NOMO-1 treated with dmso at 0.1 percent for 144 hours (cell line): ENCODE data around the gene HMG20B.
"Not testable (repeated sequence)": the region's sequence is repeated elsewhere in the genome, so short reads cannot be mapped to it uniquely, and the experiment has no call there.

Experiments
- DNase-seq: peaks from one replicate; lab custom pipeline; 2025; ENCODE audit not compliant: unreplicated experiment; lab: John Stamatoyannopoulos, UW

Gene HMG20B

GRCh38 chr19:3555653-3556422 is 16.9 kb upstream of the HMG20B start:
- DNase-seq: no peak

- DNase-seq: no peak
Observed at GRCh38 chr19:3556423-3556977, 16.2 kb upstream of the HMG20B start.

DNA sequence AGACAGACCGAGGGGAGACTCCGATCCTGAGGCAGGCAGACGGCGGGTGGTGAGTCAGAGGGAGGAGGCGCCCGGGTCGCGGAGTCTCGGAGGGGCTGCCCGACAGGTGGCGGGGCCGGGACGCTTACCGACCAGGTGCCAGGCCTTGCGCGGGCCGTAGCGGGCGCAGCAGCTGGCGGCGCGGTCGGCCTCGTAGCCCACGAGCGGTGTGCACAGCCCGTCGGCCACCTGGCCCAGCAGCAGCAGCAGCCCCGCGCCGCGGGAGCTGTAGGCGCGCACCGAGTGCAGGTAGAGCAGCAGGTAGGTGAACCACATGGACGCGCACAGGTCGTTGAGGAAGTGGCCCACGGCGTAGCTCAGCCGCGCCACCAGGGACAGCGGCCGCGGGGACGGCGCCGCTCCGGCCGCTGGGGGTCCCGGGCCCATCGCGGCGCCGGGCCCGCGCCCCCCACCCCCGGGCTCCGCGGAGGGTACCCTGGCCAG is 15.7 kb upstream of the HMG20B start:
- no peak for DNase-seq

- peak; percentile 92 for DNase-seq
Observed at GRCh38 chr19:3557461-3558248, 15.1 kb upstream of the HMG20B start, which contains the start of gene MFSD12. TSS of gene MFSD12 (minus strand) at chr19:3557586. CDS start at chr19:3557403, 183 bp downstream.

- no peak for DNase-seq
Observed at GRCh38 chr19:3563709-3564524, 8.8 kb upstream of the HMG20B start.

DNA sequence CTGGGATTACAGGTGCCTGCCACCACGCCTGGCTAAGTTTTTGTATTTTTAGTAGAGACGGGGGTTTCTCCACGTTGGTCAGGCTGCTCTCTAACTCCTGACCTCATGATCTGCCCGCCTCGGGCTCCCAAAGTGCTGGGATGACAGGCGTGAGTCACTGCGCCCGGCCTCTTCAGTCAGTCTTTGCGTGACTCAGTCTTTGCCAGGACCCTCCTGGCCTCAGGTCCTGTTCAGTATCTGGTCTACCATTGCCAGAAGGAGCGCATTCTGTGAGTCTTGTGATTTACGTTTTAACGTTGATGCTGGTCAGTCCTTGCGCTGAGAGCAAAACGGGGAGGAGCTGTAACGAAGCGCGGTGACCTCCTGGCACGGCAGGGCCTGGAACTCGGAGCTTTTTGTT is 7.6 kb upstream of the HMG20B start:
- no peak for DNase-seq

DNA sequence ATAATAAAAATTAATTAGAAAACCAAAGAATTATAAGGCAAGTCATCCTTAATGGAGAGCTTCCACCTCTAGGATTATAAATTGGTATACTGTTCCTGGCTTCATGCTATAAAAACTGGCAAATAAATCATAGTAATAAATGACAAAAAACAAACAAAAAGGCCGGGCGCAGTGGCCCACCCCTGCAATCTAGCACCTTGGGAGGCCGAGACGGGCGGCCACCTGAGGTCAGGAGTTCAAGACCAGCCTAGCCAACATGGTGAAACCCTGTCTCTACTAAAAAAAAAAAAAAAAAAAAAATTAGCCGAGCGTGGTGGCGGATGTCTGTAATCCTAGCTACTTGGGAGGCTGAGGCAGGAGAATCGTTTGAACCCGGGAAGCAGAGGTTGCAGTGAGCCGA is 2.7 kb upstream of the HMG20B start:
- not testable (repeated sequence) for DNase-seq

DNA sequence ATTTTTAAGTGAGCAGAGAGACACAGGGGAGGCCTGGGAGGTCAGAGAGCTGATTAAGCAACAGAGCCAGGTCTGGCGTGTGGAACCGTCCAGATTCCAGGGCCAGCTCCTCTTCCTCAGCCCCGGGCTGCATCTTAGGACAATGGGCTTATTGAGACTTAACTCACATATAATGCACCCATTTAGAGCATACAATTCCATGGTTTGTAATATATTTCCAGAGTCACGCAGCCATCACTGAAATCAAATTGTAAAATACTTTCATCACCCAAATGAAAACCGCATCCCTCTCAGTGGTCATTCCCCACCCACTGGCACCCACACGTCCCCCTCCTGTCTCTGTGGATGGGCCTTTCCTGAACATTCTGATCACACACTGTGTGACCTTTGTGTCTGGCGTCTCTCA is 2.1 kb upstream of the HMG20B start:
- DNase-seq: no peak

- DNase-seq: peak; percentile 99
Observed at GRCh38 chr19:3572132-3572854, 451 bp upstream of the HMG20B start.

DNA sequence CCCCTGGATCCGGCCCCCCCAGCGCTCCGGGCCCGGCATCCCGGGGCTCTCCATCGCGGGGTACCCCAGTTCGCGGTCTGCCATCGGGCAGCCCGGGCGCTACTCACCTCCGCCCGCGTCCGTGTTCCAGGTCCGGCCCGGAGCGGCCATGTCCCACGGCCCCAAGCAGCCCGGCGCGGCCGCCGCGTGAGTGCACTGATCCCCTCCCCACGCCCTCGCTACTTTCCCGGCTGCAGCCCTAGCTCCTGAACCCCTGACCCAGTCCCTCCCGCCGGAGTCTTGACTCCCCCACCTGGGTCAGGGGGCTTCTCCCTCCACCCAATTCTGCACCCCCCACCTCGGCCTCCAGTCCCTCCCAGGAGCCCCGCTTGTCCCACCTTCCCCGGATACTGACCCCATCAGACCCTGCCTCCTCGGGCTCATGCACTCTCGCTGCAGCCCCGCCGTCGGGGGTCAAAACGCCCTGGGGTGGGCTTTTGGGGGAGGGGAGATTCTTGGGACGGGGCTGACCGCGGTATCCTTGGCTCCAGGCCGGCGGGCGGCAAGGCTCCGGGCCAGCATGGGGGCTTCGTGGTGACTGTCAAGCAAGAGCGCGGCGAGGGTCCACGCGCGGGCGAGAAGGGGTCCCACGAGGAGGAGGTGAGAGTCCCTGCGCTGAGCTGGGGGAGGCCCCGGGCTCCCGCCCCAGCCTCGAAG is 566 bp downstream of the HMG20B start:
- DNase-seq: no peak

- peak; percentile 88 for DNase-seq
Observed at GRCh38 chr19:3573858-3574637, 1.3 kb downstream of the HMG20B start.

- DNase-seq: no peak
Observed at GRCh38 chr19:3575260-3575741, 2.6 kb downstream of the HMG20B start.

- no peak for DNase-seq
Observed at GRCh38 chr19:3575949-3576673, 3.4 kb downstream of the HMG20B start.

DNA sequence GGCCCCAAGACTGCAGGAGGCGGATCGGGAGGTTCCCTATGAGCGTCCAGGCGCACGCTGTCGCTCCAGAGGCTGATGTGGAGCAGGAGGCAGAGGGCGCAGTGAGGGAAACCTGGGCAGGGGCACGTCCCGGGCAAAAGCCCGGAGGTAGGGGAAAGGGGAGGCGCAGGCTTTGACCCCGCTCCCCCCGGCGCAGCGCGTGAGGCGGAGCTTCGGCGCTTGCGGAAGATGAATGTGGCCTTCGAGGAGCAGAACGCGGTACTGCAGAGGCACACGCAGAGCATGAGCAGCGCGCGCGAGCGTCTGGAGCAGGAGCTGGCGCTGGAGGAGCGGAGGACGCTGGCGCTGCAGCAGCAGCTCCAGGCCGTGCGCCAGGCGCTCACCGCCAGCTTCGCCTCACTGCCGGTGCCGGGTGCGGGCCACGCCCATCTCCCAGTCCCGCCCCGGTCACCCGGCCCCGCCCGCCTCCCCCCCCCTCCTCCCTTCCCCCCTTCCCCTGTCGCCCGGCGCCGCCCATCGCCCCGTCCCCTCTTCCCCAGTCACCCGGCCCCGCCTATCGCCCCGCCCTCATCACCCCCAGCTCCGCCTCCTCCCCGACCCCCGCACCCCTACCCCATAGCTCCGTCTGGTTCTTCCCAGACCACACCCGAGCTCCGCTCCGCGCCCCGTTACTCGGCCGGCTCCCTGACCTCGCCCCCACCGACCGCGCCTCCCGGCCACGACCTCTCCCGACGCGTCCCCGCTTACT is 4.1 kb downstream of the HMG20B start:
- DNase-seq: no peak

GRCh38 chr19:3577723-3578344 is 5.1 kb downstream of the HMG20B start:
- no peak for DNase-seq

- no peak for DNase-seq
Observed at GRCh38 chr19:3578390-3578789, 5.6 kb downstream of the HMG20B start.
